K562 (cell line): ENCODE measurements around the gene TYRO3. TPM values are rescaled to one million over a fixed set of nuclear protein-coding genes. Genes with fewer than 3 reads are reported as not detected.
A peak's percentile ranks its signal among the peaks of the same experiment; 100 is the strongest.

Source experiments
- AFF4 ChIP-seq: sonication (generic); formaldehyde crosslinking; IDR thresholded peaks from 2 replicates; pipeline ENCODE4 v1.8.0; 2023; ENCODE audit warnings: mild to moderate bottlenecking, missing genetic modification reagents
- CGGBP1 ChIP-seq: fragments of 250-450 bp; sonication (Bioruptor Pico); IDR thresholded peaks from 2 replicates; pipeline ENCODE4 v1.9.0; 2021; ENCODE audit warnings: mild to moderate bottlenecking
- CREB3L1 ChIP-seq: fragments of 450-650 bp; IDR thresholded peaks from 2 replicates; pipeline ENCODE4 v1.6.1; 2014; ENCODE audit warnings: low read depth, mild to moderate bottlenecking, moderate library complexity, borderline replicate concordance
- ELF4 ChIP-seq: fragments of 450-650 bp; formaldehyde crosslinking; IDR thresholded peaks from 2 replicates; pipeline ENCODE4 v1.4.0; 2022; ENCODE audit warnings: missing genetic modification characterization
- HCFC1 ChIP-seq: IDR thresholded peaks from 2 replicates; pipeline ENCODE4 v1.6.1; 2012; ENCODE audit warnings: low read depth, low read length, improper control_type of control experiment
- KLF1 ChIP-seq: fragments of 450-650 bp; IDR thresholded peaks from 2 replicates; pipeline ENCODE4 v1.6.1; 2016; ENCODE audit warnings: missing genetic modification characterization, missing compliant biosample characterization
- LARP7 ChIP-seq: fragments of 450-650 bp; IDR thresholded peaks from 2 replicates; pipeline ENCODE4 v1.6.1; 2016
- MYBL2 ChIP-seq, 2 experiments: fragments of 450-650 bp in 1 of 2; sonication (generic) in 1 of 2; formaldehyde crosslinking in 1 of 2; IDR thresholded peaks; 2 replicates each; pipeline versions ENCODE4 v1.6.1 to v1.8.1; 2017 to 2022; ENCODE audit warnings: borderline replicate concordance in 1 of 2, inconsistent platforms in 1 of 2, low read depth in 1 of 2, mild to moderate bottlenecking in 1 of 2, missing genetic modification reagents in 1 of 2, moderate library complexity in 1 of 2
- POLR2B ChIP-seq: fragments of 450-650 bp; IDR thresholded peaks from 2 replicates; pipeline ENCODE4 v1.6.1; 2018; ENCODE audit warnings: low read depth; ENCODE audit not compliant: partially characterized antibody
- PTBP1 ChIP-seq: fragments of 200-400 bp; formaldehyde crosslinking; IDR thresholded peaks from 2 replicates; pipeline ENCODE4 v1.6.1; 2017; ENCODE audit warnings: low read depth, low read length
- RBM15 ChIP-seq: fragments of 200-400 bp; formaldehyde crosslinking; IDR thresholded peaks from 2 replicates; pipeline ENCODE4 v1.6.1; 2018; ENCODE audit warnings: mild to moderate bottlenecking, low read length, moderate library complexity; ENCODE audit not compliant: insufficient read depth
- SMAD1 ChIP-seq: fragments of 150-350 bp; IDR thresholded peaks from 2 replicates; pipeline ENCODE4 v1.6.1; 2014; ENCODE audit warnings: low read length, low read depth; ENCODE audit not compliant: partially characterized antibody
- TCF3 ChIP-seq: sonication (generic); formaldehyde crosslinking; IDR thresholded peaks from 2 replicates; pipeline ENCODE4 v1.4.0; 2020; ENCODE audit warnings: mild to moderate bottlenecking, missing genetic modification reagents
- TRIM24 ChIP-seq, 2 experiments: fragments of 450-650 bp; IDR thresholded peaks; 2 replicates each; pipeline ENCODE4 v1.6.1; 2016
- ZBTB1 ChIP-seq: sonication (generic); formaldehyde crosslinking; IDR thresholded peaks from 2 replicates; pipeline ENCODE4 v1.8.1; 2023; ENCODE audit warnings: missing genetic modification reagents, low read depth, mild to moderate bottlenecking, borderline replicate concordance
- ZBTB33 ChIP-seq: sonication (generic); formaldehyde crosslinking; IDR thresholded peaks from 2 replicates; pipeline ENCODE4 v1.8.1; 2023; ENCODE audit warnings: mild to moderate bottlenecking, missing genetic modification reagents
- ZNF311 ChIP-seq: fragments of 250-450 bp; sonication (Bioruptor Pico); IDR thresholded peaks from 2 replicates; pipeline ENCODE4 v1.4.0; 2020; ENCODE audit warnings: mild to moderate bottlenecking, moderate library complexity
- ZNF316 ChIP-seq: fragments of 450-650 bp; IDR thresholded peaks from 2 replicates; pipeline ENCODE4 v1.6.1; 2016
- ZNF76 ChIP-seq: fragments of 250-450 bp; sonication (Bioruptor Pico); IDR thresholded peaks from 2 replicates; pipeline ENCODE4 v1.4.0; 2020; ENCODE audit warnings: mild to moderate bottlenecking, moderate library complexity, borderline replicate concordance
- polyA plus RNA-seq, 8 experiments: library from polyadenylated mRNA; depleted of rRNA in 4 of 8; stranded (reverse) in 5 of 8; unstranded in 3 of 8; fragments of >200 nt; fragmentation: Nextera tagmentation in 2 of 8; fragmentation: Illumina TruSeq in 1 of 8; extraction: Ambion mirVana in 2 of 8; extraction: Trizol in 1 of 8; gene quantifications; 2 replicates each; pipeline versions ENCODE4 v1.2.1 to v1.2.3, GENCODE V29; 2011 to 2014; ENCODE audit warnings: inconsistent platforms in 1 of 8, missing spikeins in 1 of 8
- total RNA-seq, 7 experiments: library from RNA; depleted of rRNA in 6 of 7; stranded (reverse); fragments of >200 nt in 6 of 7; fragmentation: Illumina TruSeq in 2 of 7; extraction: Trizol in 2 of 7; gene quantifications; 2 replicates each; pipeline versions ENCODE4 v1.2.1 to v1.2.3, GENCODE V29; 2011 to 2021; ENCODE audit warnings: low replicate concordance in 1 of 7

TYRO3 gene
- total and polyA plus RNA-seq, 9 of the 15 experiments (the other 6 are each of a cell fraction or from before 2014, with no cell fraction given) = 2.6 to 39.6 (median 18.6) TPM

- TF ChIP-seq TRIM24 (IDR thresholded peaks at IDR 0.05) (no peak), ZBTB1 (CRISPR knock-in tag) (no peak), PTBP1 (no peak), SMAD1 (no peak), ZNF311 (no peak), ZNF76 (CRISPR knock-in tag) (no peak), LARP7 (no peak), ZNF316 (no peak), POLR2B (no peak), KLF1 (tag) (no peak), TCF3 (CRISPR knock-in tag) (no peak), MYBL2 (IDR thresholded peaks at IDR 0.05; ENCODE audit: low read depth) (no peak), MYBL2 (CRISPR knock-in tag; IDR thresholded peaks at IDR 0.05; ENCODE audit: borderline replicate concordance) (no peak), ELF4 (CRISPR knock-in tag) (no peak), ZBTB33 (peak; percentile 36; the same call in 1 of the 2 replicates), RBM15 (no peak), AFF4 (CRISPR knock-in tag) (no peak), HCFC1 (no peak), CREB3L1 (no peak), CGGBP1 (no peak)
Observed at GRCh38 chr15:41557673-41558399, 1.2 kb upstream of the TYRO3 start (continued).
